Activated CD4-positive, alpha-beta memory T cell treated with anti-CD3 and anti-CD28 coated beads, Interleukin-2, amount 10 ng/mL, durations not matched to agents 7 days and 5 days (primary cell): ENCODE data around the gene PPM1M. TPM values are rescaled to one million over a fixed set of nuclear protein-coding genes. Genes with fewer than 3 reads are reported as not detected.
A peak's percentile ranks its signal among the peaks of the same experiment; 100 is the strongest.

Source experiments
- CTCF ChIA-PET: fragments of 350-600 bp; sonication (Branson Sonifier 250); formaldehyde crosslinking; loops from one replicate; lab custom pipeline; 2021; ENCODE audit warnings: antibody characterized with exemption, inconsistent platforms; lab: Charles Lee
- POLR2A ChIA-PET: fragments of 350-600 bp; sonication (Branson Sonifier 250); formaldehyde crosslinking; loops from one replicate; lab custom pipeline; 2021; ENCODE audit warnings: antibody characterized with exemption; lab: Charles Lee
- DNase-seq: peaks from one replicate; pipeline ENCODE4 v3.0.0-alpha.2; 2020
- H3K27ac Mint-ChIP-seq: one replicate; pipeline ENCODE4 v1.8.0; 2021; ENCODE audit warnings: mild to moderate bottlenecking, mixed read lengths
- H3K27me3 Mint-ChIP-seq: one replicate; pipeline ENCODE4 v1.8.0; 2021; ENCODE audit warnings: mixed read lengths
- H3K36me3 Mint-ChIP-seq: one replicate; pipeline ENCODE4 v1.8.0; 2021; ENCODE audit warnings: low read depth, mixed read lengths
- H3K4me1 Mint-ChIP-seq: one replicate; pipeline ENCODE4 v1.8.0; 2021; ENCODE audit warnings: mixed read lengths
- H3K4me3 Mint-ChIP-seq: one replicate; pipeline ENCODE4 v1.8.0; 2021; ENCODE audit warnings: mild to moderate bottlenecking, mixed read lengths
- H3K9me3 Mint-ChIP-seq: one replicate; pipeline ENCODE4 v1.8.0; 2021; ENCODE audit warnings: mixed read lengths
- total RNA-seq, 2 experiments: library from RNA; stranded (reverse); gene quantifications; one replicate each; pipeline ENCODE4 v1.2.3, GENCODE V29; 2021

Gene PPM1M
- total RNA-seq, 2 experiments from 2014 or later, result 123 to 124 TPM

DNA sequence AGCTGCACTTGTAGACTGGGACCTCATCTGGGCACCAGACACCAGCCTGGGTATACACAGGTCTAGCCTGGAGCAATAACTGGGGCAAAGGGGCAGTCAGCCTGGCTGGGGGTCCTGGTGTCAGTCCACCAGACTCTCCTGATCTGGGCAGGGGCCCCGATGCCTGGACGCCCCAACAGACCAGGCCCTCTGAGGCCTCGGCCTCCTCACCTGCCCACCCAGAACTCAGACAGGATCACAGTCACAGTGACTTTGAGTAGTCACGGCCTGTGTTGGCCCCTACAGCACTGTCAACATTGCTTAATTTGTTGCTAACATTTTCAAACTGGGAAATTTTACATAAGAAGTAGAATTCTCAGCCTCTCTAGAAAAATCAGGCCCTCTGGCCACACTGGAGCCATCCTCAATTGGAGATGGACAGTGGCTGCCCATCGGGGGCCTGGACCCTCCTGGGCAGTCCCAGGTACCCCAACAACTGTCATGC, 12.4 kb upstream of the PPM1M start:
- Mint-ChIP-seq H3K9me3 (no peaks in the 10 kb centered on the region), H3K27ac (peak overlapping the region; percentile 31), H3K4me3 (no peak overlapping the region), H3K27me3 (no peaks in the 10 kb centered on the region), H3K36me3 (peaks cover 60% of the 10 kb centered on the region), H3K4me1 (peaks cover 58% of the 10 kb centered on the region)
- ChIA-PET CTCF (interaction anchor here (1.6 to 9.0 kb wide), 9 partner anchors 12 to 152 kb away, joined by 4 to 147 read pairs (median 8); partner anchors contain the start of genes GLYCTK, POC1A and WDR82), POLR2A (interaction anchor here (1.2 to 3.5 kb wide), 3 partner anchors 12 to 55 kb away, joined by 3 to 26 read pairs (median 18); partner anchors contain the start of genes GLYCTK, PPM1M and WDR82)
- no peak for DNase-seq

DNA sequence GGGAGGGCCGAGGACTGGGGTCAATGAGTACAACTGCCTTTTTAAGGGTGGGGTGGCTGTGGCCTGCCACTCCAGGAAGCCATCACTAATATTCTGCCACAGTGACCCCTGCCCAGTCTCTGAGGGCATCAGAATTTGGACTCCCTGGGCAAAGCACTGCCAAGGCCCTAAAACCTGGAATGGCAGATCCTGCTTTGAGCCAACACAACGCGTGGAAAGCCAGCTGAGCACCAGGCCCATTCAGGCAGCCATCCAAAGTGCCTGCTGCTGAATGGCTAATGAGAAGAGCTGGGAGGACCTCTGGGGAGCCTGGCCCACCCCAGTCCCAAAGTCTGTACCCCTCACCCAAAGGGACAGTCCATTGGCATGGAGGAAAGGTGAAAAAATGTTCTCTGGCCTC, 11.6 kb upstream of the PPM1M start:
- Mint-ChIP-seq H3K36me3 (peaks cover 65% of the 10 kb centered on the region), H3K9me3 (no peaks in the 10 kb centered on the region), H3K4me1 (peaks cover 62% of the 10 kb centered on the region), H3K27me3 (no peaks in the 10 kb centered on the region), H3K4me3 (no peak overlapping the region), H3K27ac (peak overlapping the region; percentile 21)
- DNase-seq, result no peak
- ChIA-PET POLR2A (interaction anchor here (1.6 to 21.6 kb wide), 5 partner anchors 13 to 106 kb away, joined by 3 to 1001 read pairs (median 121); partner anchors contain the start of genes GLYCTK, PPM1M, TLR9 and WDR82), CTCF (interaction anchor here (0.6 to 9.0 kb wide), 8 partner anchors 9 to 107 kb away, joined by 3 to 147 read pairs (median 6); partner anchors contain the start of genes GLYCTK and TLR9)

DNA sequence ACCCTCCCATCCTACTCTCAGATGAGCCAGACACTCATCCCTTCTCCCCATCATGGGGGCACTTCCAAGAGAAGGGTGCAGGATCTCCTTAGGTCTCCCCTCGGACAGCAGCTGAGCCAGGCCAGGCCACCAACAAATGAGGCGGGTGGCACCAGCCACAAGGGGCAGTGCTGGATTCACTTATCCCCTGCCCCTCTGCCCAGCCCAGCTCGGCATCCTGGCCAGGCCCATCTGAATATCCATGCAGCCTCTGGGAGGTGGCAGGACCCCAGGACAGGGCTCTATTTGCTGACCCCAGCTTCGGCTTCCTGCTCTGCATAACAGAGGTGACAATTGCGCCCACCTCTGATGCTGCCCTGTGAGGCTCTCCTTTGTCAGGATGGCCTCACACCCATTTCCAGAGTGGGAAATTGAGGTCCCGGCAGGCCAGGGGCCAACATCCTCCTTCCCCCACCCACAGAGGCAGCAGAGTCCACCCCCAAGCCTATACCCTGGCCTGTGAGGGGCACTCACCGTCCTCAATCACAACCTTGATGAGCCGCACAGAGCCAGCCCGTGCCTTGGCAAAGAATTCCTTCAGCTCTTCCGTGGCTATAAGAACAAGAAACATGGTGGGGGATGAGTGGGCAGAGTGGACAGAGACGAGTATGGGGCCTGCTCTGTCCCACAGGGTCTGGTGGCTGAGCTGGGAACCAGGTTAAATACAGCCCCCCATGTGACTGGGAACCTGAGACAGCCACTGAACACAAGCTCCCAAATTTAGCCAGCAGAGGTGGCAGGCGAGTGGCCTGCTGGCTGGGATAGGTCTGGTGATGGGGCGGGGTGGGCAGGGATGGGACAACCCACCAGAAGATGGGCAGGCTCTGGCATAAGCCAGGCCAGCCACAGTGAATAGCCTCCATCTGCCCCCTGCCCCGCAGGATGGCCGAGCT, 10.8 kb upstream of the PPM1M start:
- ChIA-PET CTCF (interaction anchor here (0.6 to 9.0 kb wide), 10 partner anchors 9 to 108 kb away, joined by 3 to 147 read pairs (median 6); partner anchors contain the start of genes GLYCTK and TLR9), POLR2A (interaction anchor here (1.2 to 21.6 kb wide), 6 partner anchors 9 to 105 kb away, joined by 3 to 1001 read pairs (median 63); partner anchors contain the start of genes GLYCTK, PPM1M, TLR9 and WDR82)
- no peaks in the 10 kb centered on the region for H3K27me3 Mint-ChIP-seq
- peaks cover 65% of the 10 kb centered on the region for H3K36me3 Mint-ChIP-seq
- no peaks in the 10 kb centered on the region for H3K9me3 Mint-ChIP-seq
- H3K27ac Mint-ChIP-seq, result peak overlapping the region; percentile 21
- peaks cover 64% of the 10 kb centered on the region for H3K4me1 Mint-ChIP-seq
- no peak overlapping the region for H3K4me3 Mint-ChIP-seq
- DNase-seq, result no peak

DNA sequence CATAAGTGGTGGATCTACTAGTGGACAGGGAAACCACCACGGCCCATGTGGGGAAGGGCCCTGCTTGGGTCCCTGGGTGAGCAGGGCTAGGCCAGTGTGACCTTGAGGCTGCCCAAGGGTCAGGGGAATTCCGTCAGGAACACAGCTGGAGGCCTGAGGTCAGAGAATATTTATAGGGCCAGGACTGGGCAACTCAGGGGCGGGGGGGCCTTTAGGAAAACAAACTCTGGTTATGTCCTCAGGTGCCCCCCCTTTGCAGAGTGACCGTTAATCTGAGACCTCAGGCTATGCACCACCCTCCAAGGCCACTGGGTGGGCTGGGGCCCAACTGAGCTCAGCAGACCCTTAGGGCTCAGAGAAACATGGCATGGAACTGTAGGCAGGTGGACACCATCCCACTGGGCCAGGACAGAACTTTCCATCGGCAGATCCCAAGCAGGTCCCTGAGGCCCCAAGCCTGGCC, 9.1 kb upstream of the PPM1M start:
- ChIA-PET CTCF (interaction anchor here (0.9 to 9.0 kb wide), 6 partner anchors 11 to 102 kb away, joined by 3 to 147 read pairs (median 6); partner anchors contain the start of gene TLR9), POLR2A (interaction anchor here (9.0 to 21.6 kb wide), 3 partner anchors 15 to 43 kb away, joined by 121 to 1001 read pairs (median 313); partner anchors contain the start of genes GLYCTK, PPM1M, TLR9 and WDR82)
- H3K4me1 Mint-ChIP-seq, result peaks cover 76% of the 10 kb centered on the region
- H3K36me3 Mint-ChIP-seq, result peaks cover 63% of the 10 kb centered on the region
- DNase-seq, result no peak
- no peak overlapping the region for H3K4me3 Mint-ChIP-seq
- H3K27ac Mint-ChIP-seq, result peak overlapping the region; percentile 16
- H3K27me3 Mint-ChIP-seq, result no peaks in the 10 kb centered on the region
- no peaks in the 10 kb centered on the region for H3K9me3 Mint-ChIP-seq

DNA sequence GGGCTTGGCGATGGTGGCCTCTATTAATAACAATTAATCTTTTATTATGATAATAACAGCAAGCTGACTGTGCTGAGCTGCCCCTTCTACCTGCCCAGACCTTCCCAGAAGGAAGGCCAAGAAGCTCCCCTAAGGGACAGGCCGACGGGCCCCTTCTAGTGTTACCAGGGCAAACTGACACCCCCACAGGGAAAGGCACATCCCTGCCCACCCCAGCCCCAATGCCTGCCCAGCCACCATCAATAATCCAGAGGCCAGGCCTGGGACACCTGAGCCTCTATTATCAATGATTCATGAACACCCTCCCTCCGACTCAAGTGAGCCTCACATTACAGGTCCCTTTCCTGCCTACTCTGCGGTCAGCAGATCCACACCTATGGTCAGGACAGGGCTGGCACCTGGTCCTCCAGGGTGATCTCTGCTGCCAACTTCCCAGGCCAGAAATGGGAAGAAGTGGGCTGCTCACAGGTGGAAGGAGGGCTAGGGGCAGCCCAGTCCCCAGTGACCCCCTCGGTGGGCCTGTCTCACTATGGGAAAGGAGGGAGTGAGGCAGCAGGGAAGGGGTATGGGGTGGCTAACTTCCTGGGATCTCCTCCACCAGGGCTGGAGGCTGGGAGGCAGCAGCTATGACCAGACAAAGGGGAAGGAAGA, 8.4 kb upstream of the PPM1M start:
- CTCF ChIA-PET, result interaction anchor here (0.9 to 9.0 kb wide), 9 partner anchors 12 to 235 kb away, joined by 3 to 147 read pairs (median 8); partner anchors contain the start of genes TLR9 and WDR82
- Mint-ChIP-seq H3K27ac (peak overlapping the region; percentile 61), H3K27me3 (no peaks in the 10 kb centered on the region), H3K4me3 (peak overlapping the region; percentile 95), H3K36me3 (peaks cover 60% of the 10 kb centered on the region), H3K4me1 (peaks cover 78% of the 10 kb centered on the region), H3K9me3 (no peaks in the 10 kb centered on the region)
- DNase-seq, result no peak
- POLR2A ChIA-PET, result interaction anchor here (1.1 to 21.6 kb wide), 4 partner anchors 16 to 180 kb away, joined by 3 to 1001 read pairs (median 217); partner anchors contain the start of genes DUSP7, GLYCTK, PPM1M and TLR9

DNA sequence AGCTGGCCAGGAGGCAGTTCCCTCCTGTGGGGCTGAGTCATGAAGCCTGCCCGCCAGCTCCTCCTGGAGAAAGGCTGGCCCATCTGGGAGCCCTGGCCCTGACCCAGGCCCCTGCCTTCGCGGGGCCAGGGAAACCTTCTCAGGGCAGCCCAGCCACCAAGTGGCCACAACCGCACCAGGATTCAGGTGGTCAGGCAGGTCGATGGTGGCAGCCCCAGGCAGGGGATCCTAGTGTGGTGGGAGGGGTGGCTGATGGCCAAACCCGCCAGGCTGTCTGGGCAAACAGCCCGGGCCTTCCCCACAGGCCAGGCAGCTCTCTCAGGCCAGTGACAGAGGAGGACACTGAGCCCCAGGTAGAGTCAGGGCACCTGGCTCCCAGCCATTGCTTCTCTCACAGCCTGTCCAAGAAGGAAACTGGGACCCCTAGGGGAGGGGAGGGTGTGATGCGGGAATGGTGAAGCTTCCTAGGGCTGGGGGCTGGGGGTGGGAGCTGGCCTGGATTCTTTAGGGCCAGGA, 7.8 kb upstream of the PPM1M start:
- Mint-ChIP-seq H3K27ac (peak overlapping the region; percentile 86), H3K4me3 (peak overlapping the region; percentile 95), H3K4me1 (peaks cover 76% of the 10 kb centered on the region), H3K9me3 (no peaks in the 10 kb centered on the region), H3K27me3 (no peaks in the 10 kb centered on the region), H3K36me3 (peaks cover 59% of the 10 kb centered on the region)
- ChIA-PET CTCF (interaction anchor here (0.8 to 9.0 kb wide), 11 partner anchors 11 to 236 kb away, joined by 3 to 147 read pairs (median 5); partner anchors contain the start of genes TLR9 and WDR82), POLR2A (interaction anchor here (0.7 to 21.6 kb wide), 6 partner anchors 16 to 211 kb away, joined by 3 to 1001 read pairs (median 62); partner anchors contain the start of genes DUSP7, GLYCTK, PPM1M and TLR9)
- DNase-seq, result no peak

DNA sequence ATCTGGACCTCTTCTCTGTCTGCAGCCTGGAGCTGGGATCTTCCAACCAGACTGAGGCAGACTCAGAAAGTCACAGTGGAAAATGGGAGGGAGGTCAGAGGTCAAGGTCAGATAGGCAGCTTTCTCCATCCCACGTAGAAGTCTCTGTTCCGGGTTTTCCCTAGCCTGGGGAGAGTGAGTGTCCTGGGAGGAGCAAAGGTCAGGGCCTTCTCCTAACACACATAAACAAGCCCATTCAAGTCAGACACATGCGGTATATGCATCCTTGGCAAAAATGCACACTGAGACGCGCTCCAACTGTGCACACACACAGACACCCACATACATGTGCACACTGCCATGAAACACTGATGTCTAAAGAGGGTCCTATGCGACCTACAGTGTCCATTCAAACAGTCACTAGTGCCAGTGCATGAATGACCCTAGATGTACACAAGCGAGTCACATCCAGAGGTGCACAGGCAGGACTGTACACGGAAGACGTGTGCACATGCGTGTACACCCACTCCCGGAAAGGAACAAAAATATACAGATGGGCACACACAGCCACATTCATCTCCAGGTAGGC, 7.3 kb upstream of the PPM1M start:
- POLR2A ChIA-PET, result interaction anchor here (0.7 to 21.6 kb wide), 11 partner anchors 15 to 210 kb away, joined by 3 to 1001 read pairs (median 4); partner anchors contain the start of genes DUSP7, GLYCTK, POC1A and PPM1M

DNA sequence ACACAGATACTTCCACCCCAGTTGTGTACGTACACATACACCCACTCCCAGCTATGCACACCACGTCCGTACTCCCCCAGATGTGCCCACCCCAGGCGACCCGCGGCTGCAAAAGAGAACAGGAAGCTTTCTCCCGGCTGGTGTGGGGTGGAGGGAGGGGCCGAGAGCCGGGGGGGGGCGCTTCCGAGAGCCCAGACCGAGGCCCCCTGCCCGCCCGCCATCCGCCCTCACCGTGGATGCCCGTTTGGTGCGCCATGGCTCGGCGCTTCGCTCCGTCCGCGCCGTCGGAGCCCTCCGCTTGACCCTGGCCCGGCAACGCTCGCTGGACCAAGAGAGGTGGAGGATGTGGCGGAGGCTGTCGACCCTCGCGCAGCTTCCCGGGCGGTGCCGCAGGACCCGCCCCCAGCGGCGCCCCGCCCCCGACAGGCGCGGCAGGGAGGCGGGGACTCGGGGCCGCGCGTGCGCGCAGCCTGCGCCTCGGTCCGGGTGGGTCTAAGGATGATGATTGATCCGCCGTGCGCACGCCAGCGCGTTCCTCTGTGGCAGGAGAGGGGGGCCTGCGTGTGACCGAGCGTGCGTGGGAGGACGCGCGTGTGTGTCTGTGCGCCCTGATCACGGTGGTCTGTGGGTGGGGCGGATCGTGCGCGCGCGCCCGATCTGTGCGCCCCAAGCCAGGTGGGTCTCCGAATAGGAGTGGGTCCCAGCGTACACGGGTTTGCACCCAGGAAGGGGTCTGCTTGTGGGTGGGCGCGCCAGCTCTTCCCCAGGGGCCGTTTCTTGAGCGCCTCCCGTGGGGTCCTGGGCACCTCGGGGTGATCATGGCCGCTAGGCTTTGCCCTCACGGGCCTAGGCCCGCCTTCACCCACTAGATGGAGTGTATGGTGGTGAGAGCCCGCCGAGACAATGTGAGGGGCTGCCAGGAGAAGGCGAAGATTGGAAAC, 6.5 kb upstream of the PPM1M start, which contains the start of gene TWF2:
Gene TWF2, minus strand, starts transcription at position 398 of the 941 bp plus-strand sequence. Its CDS starts 142 bp downstream, at position 256.
- ChIA-PET POLR2A (interaction anchor here (0.8 to 21.6 kb wide), 9 partner anchors 15 to 209 kb away, joined by 3 to 1001 read pairs (median 6); partner anchors contain the start of genes GLYCTK, POC1A, PPM1M and TLR9), CTCF (interaction anchor here (0.9 to 9.0 kb wide), 11 partner anchors 10 to 237 kb away, joined by 3 to 147 read pairs (median 5); partner anchors contain the start of gene WDR82)
- peak within 1 kb of the TSS; percentile 95 for H3K4me3 Mint-ChIP-seq
- H3K36me3 Mint-ChIP-seq, result peaks cover 60% of the 10 kb centered on the region
- peak within 1 kb of the TSS; percentile 97 for H3K27ac Mint-ChIP-seq
- peak; percentile 87 for DNase-seq
- H3K27me3 Mint-ChIP-seq, result no peaks in the 10 kb centered on the region
- peaks cover 77% of the 10 kb centered on the region for H3K4me1 Mint-ChIP-seq
- H3K9me3 Mint-ChIP-seq, result no peaks in the 10 kb centered on the region

More for the DNA sequence above, 7.3 kb upstream of the PPM1M start:
- H3K4me3 Mint-ChIP-seq, result peak overlapping the region; percentile 95
- peaks cover 63% of the 10 kb centered on the region for H3K36me3 Mint-ChIP-seq
- no peaks in the 10 kb centered on the region for H3K9me3 Mint-ChIP-seq
- peak overlapping the region; percentile 86 for H3K27ac Mint-ChIP-seq
- peaks cover 76% of the 10 kb centered on the region for H3K4me1 Mint-ChIP-seq
- no peak for DNase-seq
- no peaks in the 10 kb centered on the region for H3K27me3 Mint-ChIP-seq
- CTCF ChIA-PET, result interaction anchor here (0.8 to 9.0 kb wide), 12 partner anchors 11 to 236 kb away, joined by 3 to 147 read pairs (median 4); partner anchors contain the start of gene WDR82

DNA sequence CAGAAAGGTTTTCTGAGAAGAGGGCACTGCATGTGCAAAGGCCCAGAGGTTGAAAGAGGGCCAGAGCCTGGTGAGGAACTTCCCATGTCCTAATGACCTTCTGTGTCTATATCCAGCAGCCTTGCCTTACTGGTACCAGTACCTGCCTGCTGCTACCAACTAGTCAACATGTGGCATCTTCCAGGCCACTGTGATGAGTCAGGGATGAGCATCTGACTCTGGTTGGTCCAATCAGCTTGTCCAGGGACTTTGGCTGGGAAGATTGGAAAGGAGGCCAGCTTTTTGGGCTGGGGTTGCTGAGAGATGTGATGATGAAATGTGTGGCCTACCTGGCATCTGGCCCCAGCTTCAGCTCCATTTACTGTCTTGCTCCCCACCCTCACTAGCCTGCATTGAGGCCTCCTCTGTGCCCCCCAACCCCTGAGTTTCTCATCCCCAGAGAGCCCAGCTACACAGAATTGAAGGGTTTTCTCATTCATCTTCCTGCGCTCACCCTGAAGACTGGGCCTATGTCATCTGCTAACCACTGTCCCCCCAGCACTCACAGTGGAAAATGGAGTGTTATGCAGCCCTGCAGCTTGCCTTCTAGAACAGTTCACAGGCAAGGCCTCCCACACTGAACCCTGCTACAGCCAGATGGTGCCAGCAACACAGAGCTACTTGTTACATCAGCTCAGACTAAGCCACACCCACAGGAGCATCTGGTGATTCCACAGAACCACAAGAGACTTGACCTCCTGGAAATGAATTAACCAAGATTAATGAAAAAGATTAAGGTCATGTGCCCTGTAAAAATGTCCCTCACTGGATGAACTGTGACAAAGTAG, 5.3 kb upstream of the PPM1M start:
- ChIA-PET POLR2A (interaction anchor here (0.9 to 21.6 kb wide), 10 partner anchors 9 to 214 kb away, joined by 3 to 1001 read pairs (median 6); partner anchors contain the start of genes GLYCTK, PPM1M, TLR9 and WDR82), CTCF (interaction anchor here (0.8 to 5.4 kb wide), 19 partner anchors 9 to 558 kb away, joined by 3 to 59 read pairs (median 4); partner anchors contain the start of genes GLYCTK, TLR9 and WDR82)
- DNase-seq, result peak; percentile 80
- no peaks in the 10 kb centered on the region for H3K27me3 Mint-ChIP-seq
- peak overlapping the region; percentile 95 for H3K4me3 Mint-ChIP-seq
- peak overlapping the region; percentile 97 for H3K27ac Mint-ChIP-seq
- H3K9me3 Mint-ChIP-seq, result no peaks in the 10 kb centered on the region
- peaks cover 80% of the 10 kb centered on the region for H3K4me1 Mint-ChIP-seq
- H3K36me3 Mint-ChIP-seq, result peaks cover 52% of the 10 kb centered on the region
